ENCODE measurements around the gene ZBED4.
A peak's percentile ranks its signal among the peaks of the same experiment; 100 is the strongest.
"Not testable (repeated sequence)": the region's sequence is repeated elsewhere in the genome, so short reads cannot be mapped to it uniquely, and the experiment has no call there.

ZBED4 gene, protein sequence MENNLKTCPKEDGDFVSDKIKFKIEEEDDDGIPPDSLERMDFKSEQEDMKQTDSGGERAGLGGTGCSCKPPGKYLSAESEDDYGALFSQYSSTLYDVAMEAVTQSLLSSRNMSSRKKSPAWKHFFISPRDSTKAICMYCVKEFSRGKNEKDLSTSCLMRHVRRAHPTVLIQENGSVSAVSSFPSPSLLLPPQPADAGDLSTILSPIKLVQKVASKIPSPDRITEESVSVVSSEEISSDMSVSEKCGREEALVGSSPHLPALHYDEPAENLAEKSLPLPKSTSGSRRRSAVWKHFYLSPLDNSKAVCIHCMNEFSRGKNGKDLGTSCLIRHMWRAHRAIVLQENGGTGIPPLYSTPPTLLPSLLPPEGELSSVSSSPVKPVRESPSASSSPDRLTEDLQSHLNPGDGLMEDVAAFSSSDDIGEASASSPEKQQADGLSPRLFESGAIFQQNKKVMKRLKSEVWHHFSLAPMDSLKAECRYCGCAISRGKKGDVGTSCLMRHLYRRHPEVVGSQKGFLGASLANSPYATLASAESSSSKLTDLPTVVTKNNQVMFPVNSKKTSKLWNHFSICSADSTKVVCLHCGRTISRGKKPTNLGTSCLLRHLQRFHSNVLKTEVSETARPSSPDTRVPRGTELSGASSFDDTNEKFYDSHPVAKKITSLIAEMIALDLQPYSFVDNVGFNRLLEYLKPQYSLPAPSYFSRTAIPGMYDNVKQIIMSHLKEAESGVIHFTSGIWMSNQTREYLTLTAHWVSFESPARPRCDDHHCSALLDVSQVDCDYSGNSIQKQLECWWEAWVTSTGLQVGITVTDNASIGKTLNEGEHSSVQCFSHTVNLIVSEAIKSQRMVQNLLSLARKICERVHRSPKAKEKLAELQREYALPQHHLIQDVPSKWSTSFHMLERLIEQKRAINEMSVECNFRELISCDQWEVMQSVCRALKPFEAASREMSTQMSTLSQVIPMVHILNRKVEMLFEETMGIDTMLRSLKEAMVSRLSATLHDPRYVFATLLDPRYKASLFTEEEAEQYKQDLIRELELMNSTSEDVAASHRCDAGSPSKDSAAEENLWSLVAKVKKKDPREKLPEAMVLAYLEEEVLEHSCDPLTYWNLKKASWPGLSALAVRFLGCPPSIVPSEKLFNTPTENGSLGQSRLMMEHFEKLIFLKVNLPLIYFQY

DNA sequence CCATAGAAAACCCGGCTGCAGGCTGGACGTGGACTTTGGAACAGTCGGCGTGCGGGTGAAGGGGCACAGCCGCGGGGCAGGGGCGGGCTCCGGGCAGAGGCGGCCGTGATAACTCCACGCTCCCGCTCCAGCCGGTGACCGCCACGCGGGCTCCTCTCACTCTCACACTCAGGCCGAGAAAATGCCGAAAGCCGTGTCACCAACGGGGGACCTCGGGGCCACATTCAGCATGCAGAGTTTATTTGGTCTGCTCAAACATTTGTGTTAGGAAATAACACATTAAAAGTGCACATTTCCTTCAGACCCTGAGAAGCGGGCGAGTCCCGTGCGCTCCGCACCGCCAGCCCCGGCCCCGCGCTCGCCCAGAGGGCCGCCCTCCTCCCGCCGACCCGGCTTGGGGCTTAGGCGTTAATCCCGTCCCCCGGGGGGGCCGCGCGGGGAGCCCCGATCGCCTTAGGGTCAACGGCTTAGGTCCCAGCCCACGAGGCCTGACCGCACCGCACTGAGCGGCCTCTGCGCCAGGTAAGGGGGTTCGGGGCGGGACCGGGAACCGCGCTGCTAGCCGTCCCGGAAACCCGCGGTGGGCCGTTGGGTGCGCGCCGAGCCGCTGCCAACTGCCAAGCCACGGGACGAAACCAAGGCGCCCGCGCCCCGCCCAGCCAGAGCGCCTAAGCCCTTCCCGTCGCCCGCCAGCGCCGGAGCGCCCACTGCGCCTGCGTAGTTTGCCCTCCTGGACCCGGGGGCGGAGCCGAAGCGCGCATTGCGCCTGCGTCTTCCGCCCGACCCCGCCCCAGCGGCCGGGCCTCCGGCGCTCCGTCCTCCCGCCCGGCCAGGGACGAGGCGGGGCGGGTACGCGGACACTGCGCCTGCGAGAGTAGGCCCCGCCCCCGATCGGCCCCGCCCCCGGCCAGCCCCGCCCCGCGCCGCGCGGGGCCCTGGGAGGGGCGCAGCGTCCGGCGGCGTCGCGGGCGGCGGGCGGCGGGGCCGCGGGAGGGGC, at the start of gene ZBED4:
ZBED4 (plus strand) TSS at position 947 of the 997 bp plus-strand sequence. CDS start 29,819 bp downstream, outside the sequence.
- peak; percentile 94 to 97 for DNase-seq

DNA sequence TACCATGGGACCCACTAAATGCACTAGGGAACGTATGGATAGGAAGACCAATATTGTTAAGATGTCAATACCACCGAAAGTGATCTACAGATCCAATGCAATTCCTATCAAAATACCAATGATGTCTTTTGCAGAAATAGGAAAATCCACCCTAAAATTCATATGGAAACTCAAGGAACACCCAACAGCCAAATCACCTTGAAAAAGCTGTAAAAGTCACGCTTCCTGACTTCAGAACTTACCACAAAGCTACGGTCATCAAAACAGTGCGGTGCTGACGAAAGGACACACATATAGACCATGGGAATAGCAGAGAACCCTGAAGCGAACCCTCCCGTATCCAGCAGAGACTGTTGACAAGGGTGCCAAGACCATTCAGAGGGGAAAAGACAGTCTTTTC, 46.5 kb upstream of the ZBED4 start:
- no peak for DNase-seq

DNA sequence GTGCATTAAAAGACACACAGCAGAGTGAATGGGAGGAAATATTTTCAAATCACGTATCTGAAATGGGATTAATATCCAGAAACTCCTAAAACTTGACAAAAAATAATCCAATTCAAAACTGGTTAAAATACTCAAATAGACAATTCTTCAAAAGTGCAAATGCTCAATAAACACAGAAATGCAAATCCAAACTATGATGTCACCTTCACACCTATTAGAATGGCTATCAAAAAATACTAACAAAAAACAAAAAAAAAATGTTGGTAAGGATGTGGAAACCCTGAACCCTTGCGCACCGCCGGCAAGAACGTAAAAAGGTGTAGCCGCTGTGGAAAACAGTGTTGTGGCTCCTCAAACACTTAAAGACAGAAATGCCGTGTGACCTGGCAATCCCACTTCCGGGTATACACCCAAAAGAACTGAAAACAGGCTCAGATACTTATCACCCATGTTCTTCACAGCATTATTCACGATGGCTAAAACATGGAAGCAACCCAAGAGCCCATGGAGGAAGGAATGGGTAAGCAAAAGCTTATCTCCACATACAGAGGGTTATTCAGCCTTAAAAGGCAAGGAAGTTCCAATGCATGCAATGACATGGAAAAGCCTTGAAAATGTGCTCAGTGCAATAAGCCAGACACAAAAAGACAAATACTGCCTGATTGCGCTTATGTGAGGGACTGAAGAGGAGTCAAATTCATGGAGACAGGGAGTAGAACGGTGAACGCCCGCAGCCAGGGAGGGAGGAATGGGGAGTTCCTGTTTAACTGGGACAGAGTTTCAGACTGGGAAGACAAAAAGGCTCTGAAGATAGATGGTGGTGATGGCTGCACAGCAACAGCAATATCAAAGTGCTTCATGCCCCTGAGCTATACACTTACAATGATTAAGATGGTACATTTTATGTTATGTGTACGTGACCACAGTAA, 45.6 kb upstream of the ZBED4 start:
- no peak for DNase-seq

DNA sequence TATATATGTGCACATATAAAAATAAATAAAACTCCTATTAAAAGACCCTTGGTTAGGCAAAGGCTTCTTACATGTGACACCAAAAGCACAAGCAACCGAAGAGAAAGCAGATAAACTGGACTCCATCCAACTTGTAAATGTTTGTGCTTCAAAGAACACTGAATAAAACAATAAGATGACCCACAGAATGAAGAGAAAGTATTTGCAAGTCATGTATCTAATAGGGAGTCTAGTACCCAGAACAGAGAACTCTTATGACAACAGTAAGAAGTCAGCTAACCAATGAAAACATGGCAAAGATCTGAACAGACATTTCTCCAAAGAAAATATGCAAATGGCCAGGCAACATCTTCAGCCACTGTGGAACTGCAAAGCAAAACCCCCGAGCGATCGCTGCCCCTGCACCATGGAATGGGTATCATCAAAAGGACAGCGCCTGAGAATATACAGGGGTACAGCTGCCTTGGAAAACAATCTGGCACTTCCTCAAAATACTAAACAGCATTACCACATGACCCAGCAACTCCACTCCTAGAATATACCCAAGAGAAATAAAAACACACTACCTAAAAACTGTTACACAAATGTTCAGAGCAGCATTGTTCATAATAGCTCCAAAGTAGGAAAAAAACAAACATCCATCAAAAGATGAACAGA, 43.2 kb upstream of the ZBED4 start:
- no peak for DNase-seq

DNA sequence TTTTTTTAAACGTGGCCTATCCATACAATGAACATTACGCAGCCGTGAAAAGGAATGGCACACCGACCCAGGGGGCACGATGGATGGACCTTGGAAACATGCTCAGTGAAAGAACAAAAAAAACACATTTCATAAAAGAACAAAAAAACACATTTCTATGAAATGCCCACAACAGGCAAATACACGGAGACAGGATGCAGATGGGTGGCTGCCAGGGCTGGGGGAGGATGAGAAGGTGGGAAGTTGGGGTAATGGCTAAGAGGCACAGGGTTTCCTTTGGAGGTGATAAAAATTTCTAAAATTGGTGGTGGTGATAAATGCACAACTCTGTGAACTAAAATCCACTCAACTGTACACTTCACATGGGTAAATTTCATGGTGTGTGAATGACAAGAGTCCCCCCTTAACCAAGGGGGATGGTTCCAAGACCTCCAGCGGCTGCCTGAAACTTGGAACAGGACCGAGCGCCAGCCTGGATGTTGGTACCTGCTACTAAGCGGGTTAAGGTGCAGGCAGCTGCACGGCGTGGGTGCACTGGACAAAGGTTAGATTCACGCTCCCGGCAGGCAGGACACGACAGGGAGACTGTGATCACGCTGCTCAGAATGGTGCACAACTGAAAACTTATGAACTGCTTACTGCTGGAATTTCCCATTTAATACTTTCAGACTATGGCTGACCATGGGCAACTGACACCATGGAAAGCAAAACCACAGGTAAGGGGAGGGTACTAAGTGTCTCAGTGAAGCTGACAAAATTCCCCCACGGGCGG, 42.4 kb upstream of the ZBED4 start:
- DNase-seq, result no peak

DNA sequence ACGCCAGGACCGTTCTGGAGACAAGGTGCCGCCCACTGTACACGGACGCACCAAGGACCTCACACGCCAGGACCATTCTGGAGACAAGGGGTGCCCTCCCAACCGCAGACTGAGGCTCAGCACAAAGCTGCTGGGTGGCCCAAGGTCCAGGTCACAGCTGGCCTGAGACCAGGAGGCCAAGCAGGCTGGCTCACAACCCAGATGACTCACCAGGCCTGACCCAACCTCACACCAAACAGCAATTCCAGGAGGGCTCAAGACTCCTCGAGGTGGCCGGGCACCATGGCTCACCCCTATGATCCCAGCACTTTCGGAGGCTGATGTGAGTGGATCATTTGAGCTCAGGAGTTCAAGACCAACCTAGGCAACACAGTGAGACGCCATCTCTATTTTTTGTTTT, 40.8 kb upstream of the ZBED4 start:
- no peak for DNase-seq

DNA sequence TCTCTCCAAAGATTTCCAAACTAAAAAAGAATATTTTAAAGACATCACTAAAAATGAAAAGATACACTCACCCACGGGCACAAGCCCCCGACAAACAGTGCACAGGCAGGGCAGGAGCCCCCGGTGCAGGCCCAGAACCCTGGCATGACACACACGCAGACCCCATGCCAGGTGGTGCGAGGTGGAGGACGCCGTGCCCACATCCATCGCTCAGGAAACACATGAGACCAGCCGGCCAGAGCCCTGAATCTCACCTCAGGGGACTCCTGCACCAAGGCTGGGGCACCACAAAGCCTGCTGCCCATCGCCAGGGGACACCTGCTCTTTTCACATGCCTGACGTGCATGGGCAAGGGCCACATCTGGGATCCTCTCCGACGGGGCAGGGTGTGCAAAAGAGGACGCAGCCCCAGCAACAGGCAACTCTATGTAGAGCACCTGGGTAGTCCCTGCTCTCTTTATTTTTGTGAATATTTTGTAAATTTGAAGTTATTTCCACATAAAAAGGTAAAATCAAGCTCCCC, 39.4 kb upstream of the ZBED4 start:
- DNase-seq, result no peak

DNA sequence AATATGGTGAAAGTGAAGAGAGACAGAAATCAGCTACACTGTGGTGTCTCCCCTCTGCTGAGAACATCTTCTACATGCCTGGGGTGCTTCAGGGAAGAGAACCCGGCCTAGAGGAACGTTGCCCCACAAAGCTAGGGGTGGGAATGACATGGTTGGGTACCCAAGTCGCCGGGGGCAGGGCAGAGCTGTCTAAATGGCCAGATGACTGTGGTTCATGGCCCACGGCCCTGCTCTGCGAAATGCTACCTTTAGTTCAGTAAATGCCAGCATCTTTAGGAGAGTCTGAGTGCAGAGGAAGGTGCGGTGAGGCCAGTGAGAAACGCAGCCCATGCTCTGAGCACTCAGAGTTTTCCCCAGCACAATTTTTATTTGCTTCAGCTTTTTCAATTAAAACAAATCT, 38.8 kb upstream of the ZBED4 start:
- no peak for DNase-seq

DNA sequence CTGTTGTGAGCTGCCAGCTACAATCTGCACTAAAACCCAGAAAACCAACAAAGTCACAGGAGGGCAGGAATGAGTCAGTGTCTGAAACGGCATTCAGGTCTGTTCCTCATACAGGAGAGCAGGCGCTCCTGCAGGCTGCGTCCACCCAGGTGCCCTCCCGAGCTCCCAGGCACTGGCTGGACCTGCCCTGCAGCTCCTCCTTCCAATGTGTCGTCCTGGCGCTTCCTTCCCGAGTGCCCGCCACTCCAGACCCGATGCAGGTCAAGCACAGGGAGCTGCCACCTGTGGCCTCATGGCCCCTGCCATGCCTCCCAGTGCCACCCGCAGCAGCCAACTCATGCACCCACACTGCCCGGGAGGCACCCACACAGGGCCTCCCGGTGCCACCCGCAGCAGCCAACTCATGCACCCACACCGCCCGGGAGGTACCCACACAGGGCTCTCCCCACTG, 38.0 kb upstream of the ZBED4 start:
- DNase-seq, result no peak

DNA sequence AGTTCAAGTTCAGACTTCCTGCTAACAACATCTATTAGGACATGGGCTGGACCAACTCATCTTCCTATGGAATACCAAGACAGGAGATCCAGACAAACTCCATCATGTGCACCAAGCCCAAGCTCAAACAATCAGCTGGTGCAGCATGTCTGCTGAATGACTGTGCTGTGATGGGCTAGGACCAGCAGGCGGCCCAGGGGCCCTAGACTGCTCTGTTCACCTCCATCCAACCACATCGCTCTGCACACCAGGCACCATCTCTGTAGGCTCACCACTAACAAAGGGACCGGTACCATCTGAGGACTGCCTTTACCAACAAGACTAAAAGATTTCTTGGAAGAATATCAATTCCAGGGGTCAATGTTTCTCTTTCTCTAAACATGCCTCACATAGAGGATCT, 36.3 kb upstream of the ZBED4 start:
- DNase-seq, result no peak

DNA sequence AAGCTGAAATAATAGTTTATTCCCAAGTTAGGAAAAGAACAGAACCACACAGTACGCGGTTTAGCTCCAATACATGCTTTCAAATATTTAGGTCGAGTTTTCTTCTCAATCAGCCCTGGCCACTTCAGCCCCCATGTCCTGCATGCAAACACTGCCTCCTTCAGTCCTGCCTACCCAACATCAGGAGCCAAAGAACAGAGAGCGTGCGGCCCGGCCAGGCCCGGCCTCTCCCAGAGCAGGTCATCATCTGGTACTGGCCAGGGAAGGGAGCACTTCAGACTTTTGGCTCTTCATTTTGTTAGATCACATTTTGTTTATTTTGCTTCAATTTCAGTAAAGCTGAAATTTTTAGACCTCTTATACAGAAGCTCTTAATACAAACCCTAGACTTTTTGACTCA, 32.7 kb upstream of the ZBED4 start:
- DNase-seq, result no peak

DNA sequence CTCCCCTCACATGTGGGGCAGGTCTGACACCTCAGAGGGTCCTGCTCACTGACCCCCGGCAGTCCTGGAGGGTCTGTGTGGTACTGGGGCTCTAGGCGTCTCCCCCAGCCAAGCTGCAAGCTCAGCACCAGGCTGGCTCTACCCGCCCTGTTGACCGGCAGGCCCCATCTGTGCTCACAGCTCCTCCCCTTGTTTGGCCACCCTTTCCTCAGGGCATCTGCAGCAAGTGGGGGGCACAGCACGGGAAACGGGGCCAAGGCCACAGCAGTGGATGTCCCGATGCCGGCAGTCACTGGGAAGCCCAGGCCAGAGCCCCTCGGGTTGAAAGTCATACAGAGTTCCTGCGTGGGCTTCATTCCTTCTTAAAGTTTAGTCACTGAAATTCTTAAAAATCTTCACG, 31.9 kb upstream of the ZBED4 start:
- not testable (repeated sequence) for DNase-seq

DNA sequence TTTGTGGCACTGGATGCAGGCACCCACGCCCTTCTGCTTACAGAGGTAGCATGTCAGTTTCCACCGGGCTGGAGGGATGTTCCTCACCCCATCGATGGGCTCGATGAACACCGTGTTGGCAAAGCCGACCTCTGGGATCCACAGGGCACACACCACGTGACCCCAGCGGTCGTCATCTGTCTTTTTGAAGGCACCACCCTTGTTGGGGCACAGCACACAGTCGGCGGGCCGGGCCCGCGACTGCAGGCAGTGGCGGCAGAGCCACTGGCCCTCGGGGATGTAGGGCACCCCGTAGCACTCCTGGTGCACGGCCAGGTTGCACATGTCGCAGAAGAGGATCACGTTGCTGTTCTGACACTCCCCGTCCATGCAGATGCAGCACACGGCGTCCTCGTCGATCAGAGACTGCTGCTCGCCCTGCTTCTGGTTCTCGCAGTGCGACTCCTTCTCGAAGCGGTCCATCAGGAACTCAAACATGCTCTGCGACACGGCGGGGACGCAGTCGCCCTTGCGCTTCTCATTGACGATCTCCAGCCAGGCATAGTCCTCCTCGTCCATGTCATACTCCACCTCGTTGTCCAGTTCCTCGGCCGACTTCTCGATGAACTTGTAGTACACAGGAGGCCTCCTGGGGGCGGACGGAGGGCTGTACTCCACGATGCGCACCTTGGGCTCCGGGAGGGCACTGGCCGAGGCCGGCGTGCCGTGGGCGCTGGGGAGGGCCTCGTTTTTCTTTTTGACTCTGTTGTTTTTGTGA, 30.2 kb upstream of the ZBED4 start:
- no peak for DNase-seq

DNA sequence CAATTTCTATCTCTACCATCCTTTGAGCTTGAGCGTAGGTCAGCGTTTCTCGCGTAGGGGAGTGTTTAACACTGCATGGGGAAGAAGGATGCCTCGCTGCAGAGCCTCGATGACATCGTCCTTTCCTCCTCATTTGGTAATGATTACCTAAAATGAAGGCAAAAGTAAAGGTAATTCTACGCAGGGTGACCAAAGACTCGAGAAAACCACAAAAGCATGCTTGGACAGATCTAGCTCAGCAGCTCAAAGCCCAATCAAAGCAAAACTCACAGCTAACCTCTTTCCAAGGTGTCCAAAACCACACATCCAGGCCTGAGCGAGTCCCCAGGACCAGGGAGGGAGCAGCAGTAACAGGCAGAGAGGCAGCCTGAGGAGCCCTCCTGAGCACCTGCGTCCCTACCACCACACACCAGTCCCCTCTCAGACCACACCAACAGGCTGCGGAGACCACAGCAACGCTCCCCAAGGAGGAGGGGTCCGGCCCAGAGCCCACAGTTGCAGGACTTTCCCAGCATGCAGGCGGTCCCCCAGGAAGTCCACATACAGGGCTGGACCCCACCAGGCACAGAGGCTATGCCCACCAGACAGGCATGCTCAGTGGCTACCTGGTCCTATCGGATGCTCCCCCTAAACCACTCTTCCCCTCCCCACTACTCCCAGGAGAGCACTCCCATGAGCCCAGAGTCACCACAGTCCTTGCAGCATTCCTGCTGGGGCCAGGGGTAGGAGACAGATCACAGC, 29.3 kb upstream of the ZBED4 start:
- DNase-seq, result no peak

DNA sequence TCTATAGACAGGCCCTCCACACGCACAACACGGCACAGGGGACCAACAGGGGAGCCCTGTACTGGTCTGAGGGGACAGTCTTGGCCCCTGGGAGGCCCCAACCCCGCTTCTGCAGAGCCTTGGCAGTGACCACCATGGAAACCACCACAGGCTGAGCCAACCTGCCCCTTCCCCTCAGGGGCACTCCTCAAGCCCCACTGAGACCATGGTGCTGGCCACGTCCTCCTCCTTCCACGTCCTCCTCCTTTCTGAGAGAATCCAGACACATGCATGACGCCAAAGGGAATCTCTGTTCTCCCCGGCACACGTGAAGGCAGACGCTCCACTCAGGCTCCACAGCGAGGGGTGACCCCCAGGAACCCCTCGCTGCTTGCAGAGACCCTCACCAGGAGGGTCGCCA, 28.7 kb upstream of the ZBED4 start:
- DNase-seq, result no peak

DNA sequence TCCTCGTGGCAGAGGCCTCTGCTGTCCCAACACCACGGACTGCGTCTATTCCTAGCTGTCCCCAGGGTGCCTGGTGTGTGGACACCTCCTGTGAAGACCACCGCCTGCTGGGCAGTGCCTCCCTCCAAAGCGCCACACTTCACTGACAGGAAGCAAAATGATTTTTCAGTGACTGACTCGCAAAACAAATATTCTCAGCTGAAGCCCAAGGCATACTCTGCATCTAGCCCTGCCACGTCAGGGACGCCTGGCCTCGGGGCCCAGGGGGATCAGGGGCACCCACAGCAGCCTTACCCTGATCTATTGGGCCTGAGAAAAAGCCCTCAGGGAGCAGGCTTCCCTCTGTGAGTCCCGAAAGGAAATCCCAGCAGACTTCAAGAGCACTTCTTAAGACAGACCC, 28.2 kb upstream of the ZBED4 start:
- DNase-seq, result no peak

DNA sequence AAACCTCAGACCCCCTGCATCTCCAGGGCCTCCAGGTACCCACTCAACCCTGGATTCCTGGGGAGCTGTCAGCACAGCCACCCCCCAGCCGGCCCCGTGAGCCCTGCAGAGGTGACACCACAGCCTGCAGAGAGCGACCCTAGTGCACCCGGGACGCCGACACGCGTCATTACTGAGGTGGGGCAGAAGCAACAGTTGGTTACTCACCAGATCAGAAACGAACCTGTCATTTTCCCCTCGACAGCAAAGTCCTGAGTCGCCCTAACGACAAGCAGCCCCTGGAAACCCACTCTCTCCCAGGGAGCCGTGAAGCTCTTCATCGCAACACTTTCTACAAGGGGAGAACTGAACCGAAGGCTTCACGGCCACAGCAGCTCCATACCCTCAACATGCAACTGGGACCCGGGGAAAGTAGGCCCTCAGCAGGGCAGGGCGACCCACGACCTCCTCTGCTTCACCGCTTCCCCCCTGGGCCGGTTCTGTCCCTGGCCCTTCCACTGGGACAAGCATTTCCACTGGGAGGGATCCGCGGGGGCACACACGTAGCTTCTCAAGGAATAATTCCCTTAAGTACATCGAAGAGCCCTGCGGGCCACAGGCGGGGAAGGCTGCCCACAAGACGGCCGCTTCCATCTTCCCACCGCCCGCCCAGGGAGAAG, 27.6 kb upstream of the ZBED4 start:
- no peak for DNase-seq
